Activated T-cell treated with anti-CD3 and anti-CD28 coated beads, Interleukin-2, amount 50 U/mL, for 48 hours (primary cell): Measurements from ENCODE around the gene RNF217.
"Not testable (repeated sequence)": the region's sequence is repeated elsewhere in the genome, so short reads cannot be mapped to it uniquely, and the experiment has no call there.

ENCODE experiments used
- DNase-seq, 2 experiments: peaks; one replicate each; pipeline ENCODE4 v3.0.0-alpha.2; 2020

Gene RNF217

DNA sequence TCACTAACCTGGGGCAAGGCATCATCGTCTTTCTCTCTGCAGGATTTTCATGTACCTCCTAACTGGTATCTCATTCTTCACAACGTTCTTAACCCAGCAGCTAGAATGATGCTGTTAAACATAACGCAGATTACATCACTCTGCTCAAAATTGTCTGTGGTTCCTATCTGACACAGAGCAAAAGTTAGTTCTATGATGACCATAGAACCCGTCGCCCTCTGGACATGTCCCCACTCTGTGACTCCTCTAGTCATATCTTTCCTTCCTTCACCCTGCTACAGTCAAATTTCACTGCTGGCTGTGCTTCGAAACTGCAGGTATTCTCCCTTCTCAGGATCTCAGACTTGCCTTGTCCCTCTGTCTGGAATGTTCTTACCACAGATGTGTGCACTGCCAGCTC lies 103.9 kb downstream of the RNF217 start:
- DNase-seq, result no peak

GRCh38 chr6:125066964-125067363 lies 104.7 kb downstream of the RNF217 start:
- no peak for DNase-seq

DNA sequence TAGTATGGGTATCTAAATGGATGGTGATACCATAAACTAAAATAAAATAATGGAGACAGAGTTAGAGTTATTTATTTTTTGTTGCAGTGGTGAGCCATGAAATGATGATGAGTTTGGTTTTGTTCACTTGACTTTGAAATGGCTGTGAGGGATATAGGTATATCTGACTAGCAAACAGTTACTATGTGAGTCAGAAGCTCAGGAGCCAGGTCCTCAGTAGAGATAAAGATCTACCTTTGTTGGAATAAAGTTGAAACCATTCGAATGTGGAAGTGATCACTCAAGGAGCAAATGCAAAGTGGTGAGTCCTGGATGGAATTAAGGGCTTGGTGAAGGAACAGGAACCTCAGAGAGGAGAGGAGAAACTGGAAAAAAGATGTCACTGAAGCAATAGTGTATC lies 105.3 kb downstream of the RNF217 start:
- DNase-seq, result no peak

GRCh38 chr6:125073071-125073470 lies 110.8 kb downstream of the RNF217 start:
- DNase-seq, result no peak

DNA sequence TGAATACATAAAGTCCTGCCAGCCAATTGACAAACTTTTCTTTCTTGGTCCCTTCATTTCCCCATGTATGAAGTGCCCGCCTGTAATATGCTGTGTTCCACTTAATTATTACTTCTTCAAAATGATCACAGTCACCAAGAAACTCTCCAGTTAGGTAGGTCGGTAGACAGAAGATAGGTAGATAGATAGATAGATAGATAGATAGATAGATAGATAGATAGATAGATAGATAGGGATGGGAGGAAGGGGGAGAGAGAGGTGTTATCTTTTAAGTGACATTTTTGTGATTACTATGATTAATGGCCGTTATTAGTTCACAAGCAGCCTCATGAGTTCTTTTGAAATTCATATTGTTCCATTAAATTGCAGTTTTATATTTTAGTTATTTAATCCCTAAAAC lies 111.9 kb downstream of the RNF217 start:
- DNase-seq, result no peak

DNA sequence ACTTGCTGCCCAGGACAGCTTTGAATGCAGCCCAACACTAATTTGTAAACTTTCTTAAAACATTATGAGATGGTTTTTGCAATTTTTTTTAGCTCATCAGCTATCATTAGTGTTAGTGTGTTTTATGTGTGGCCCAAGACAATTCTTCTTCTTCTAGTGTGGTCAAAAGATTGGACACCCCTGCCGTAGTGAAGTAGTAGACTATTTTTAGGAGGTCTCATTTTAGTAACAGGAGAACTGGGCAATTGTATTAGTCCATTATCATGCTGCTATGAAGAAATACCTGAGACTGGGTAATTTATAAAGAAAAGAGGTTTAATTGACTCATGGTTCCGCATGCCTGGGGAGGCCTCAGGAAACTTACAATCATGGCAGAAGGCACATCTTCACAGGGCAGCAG lies 112.8 kb downstream of the RNF217 start:
- DNase-seq, result not testable (repeated sequence)

DNA sequence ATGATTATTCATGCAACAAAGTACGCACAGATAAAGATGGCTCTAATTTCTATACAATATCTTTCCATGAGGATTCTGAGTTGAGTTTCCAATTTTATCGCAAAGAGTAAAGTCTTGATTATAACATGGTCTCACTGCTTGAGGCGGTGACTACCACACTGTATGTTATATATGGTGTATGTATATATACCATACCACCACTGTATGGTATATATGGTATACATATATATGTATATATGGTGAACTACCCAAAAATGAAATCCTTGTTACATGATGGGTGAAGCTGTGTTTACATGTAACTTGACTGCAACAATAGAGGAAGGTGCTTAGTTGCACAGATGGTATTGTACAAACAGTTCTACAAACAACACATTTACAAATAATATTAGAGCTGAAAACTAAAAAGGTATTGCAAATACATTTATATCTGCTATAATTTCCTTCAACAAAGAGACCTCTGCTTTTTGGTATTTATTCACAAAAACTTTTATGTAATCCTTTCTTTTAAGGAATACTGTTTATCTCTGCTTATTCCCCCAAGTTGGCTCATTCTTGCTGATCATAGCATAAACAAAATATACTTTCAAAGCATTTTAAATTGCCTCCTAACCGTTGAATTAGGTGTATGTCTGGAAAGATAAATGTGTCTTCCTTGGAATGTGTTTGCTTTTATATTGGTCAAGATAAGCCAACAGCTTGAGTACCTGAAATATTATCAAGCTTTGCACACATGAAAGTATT lies 113.7 kb downstream of the RNF217 start:
- no peak for DNase-seq

DNA sequence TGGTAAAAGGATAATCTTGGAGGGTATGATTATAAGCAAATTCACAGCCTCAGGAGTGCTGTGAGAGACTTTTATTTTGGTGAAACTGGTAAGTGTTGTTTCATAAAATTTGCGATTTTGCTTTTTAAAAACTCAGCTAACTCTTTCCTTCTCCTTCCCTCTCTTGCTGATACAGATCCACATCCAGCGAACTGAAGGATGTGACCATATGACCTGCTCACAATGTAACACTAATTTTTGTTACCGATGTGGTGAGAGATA lies 114.2 kb downstream of the RNF217 start:
- DNase-seq, result no peak

DNA sequence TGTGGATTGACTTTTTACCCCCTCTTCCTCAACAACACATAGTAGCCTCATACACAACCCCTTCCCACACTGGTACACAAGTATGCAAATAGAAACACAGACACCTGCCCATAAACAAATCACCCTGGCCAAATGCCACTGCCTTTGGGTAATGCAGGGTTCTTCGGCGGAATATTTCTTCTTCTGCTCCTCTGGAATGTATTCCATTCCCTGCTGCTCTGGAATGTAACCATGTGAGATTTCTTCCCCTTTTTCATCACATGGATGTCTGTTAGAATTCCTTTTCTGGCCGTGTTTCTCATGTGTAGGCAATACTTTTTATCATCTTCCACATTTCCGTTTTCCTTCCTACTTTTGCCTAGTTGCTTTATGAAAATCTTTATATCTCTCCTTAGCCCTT lies 115.2 kb downstream of the RNF217 start:
- DNase-seq, result no peak

GRCh38 chr6:125078602-125079321 lies 116.5 kb downstream of the RNF217 start:
- no peak for DNase-seq

- DNase-seq, result no peak
Observed at GRCh38 chr6:125082908-125083683, 120.9 kb downstream of the RNF217 start.

DNA sequence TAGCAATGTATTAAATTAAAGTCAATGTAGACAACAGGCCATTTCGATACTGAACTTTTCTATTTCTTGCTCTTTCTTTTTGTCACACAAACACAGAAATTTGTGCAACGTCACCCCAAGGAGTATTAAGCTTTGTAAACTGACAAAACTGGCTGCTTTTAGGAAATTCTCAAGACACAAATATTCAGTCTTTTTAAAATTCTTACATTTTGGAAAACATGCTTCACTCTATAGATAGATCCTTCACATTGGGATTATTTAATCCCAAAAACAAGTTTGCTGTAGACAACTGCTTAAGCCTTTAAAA lies 121.4 kb downstream of the RNF217 start:
- DNase-seq, result no peak

GRCh38 chr6:125086716-125087115 lies 124.5 kb downstream of the RNF217 start:
- no peak for DNase-seq

- DNase-seq, result no peak
Observed at GRCh38 chr6:125088963-125089362, 126.7 kb downstream of the RNF217 start.

- DNase-seq, result no peak
Observed at GRCh38 chr6:125094563-125094962, 132.3 kb downstream of the RNF217 start.

GRCh38 chr6:125095580-125096301 lies 133.5 kb downstream of the RNF217 start:
- DNase-seq, result no peak

DNA sequence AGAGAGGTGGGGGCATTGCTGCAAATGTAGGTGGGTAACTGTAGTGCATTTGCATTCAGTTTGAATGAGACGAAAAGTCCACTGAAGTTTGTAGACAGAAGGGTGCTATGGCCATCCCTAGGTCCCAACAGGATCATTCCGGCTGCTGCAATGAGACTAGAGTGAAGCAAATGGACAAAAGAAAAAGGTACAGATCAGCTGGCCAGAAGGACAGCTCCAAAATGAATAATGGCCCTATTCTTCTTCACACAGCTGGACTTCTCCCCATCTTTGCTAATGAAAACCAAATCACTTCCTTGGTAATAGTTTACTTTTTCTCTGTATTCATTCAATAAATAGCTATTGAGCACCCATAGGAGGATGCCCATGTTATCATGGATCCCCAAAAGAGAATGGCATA lies 134.9 kb downstream of the RNF217 start:
- no peak for DNase-seq

DNA sequence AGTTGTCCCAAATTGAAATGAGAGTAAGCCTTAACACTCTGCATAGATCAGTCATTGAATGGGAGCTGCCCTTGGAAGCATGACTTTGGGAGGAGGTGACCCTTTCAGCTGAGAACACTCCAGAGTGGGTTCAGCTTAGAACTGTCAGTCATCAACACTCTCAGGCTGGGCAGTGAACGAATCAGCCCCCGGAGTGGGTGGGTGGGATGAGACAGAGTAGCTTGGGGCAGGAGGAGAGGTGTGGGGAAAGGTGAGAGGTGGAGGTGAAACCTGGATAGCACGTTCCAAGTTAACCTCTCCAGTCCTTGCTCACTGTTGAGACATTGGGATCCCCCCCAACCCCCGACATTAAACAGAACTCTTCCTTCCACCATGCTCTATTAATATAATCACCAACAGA lies 136.0 kb downstream of the RNF217 start:
- DNase-seq, result no peak

DNA sequence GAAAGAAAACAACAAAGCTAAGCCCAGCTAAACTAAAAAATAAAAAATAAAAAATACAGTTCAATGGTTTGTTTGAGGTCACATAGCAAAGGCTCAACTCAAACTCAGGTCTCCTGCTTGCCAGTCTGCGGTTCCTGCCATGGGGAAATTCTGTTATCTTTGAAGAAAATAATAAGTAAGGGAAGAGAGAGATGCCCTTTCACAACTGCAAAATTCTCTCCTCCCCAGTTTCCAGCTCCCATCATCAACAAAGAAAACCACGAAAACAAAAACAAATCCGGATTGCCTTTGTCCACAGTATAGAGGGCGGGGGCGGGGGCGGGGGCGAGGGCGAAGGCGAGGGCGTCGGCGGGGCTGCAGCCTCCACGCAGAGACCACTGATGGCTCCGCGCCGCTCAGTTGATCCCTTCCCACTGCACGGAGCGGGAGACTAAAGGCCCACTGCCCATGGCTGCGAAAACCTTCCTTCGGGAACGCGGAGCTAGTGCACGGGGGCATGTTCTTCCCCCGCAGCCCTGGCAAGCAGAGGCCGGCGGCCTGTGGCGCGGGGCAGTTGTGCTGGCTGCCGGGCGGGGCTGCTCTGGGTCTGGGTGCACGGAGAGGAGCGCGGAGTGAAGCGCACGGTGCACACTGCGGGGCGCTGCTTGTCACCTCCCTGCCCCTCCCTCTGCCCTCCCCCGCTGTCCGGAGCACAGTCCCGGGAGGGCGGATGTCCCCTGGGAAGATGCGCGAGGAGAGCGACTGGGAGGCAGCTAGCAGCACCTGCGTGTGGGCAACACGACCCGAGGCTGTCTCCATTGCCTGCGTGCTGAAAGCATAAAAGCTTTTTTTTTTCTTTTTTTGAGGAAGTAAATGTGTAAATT lies 137.2 kb downstream of the RNF217 start:
- DNase-seq, result peak; percentile 25 to 40

- DNase-seq, result no peak
Observed at GRCh38 chr6:125100074-125100652, 137.9 kb downstream of the RNF217 start.

DNA sequence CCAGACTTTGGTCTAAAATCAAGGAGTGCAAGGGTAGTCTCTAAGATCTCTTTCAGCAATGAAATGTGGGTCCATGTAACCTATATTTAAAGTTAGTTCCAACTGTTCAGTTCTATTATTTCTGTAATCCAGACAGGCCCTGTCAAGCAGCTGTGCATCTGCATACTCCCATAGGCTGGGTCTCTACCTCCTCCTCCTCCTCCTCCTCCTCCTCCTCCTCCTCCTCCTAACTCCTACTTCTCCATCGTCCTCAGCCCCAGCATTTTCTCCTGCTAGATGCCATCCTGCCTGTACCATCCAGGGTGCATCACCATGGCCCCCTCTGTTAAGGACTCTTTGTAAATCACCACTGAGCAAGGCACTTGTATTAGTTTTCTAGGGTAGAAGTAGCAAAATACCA lies 138.9 kb downstream of the RNF217 start:
- no peak for DNase-seq

GRCh38 chr6:125101631-125102030 lies 139.4 kb downstream of the RNF217 start:
- no peak for DNase-seq
